Central memory CD8-positive, alpha-beta T cell (primary cell): ENCODE measurements around the gene KIF11.
"Not testable (repeated sequence)": the region's sequence is repeated elsewhere in the genome, so short reads cannot be mapped to it uniquely, and the experiment has no call there.

ENCODE experiments used
- ATAC-seq: fragments of 150-1000 bp; cut with Tn5 transposase; replicated peaks from 2 replicates; pipeline ENCODE4 v1.10.0; 2022; ENCODE audit warnings: mild to moderate bottlenecking, moderate FRiP score, moderate number of reproducible peaks; ENCODE audit not compliant: poor library complexity, severe bottlenecking; ENCODE audit errors: extremely low read depth
- DNase-seq, 2 donors: peaks; one replicate each; pipeline ENCODE4 v3.0.0; 2021; ENCODE audit warnings: low spot score in 2 of 2
- H3K27ac Mint-ChIP-seq: one replicate; pipeline ENCODE4 v1.8.0; 2022; ENCODE audit warnings: low read depth, mild to moderate bottlenecking, moderate library complexity, mixed read lengths
- H3K27me3 Mint-ChIP-seq: one replicate; pipeline ENCODE4 v1.8.0; 2022; ENCODE audit warnings: mixed read lengths
- H3K36me3 Mint-ChIP-seq: one replicate; pipeline ENCODE4 v1.8.0; 2022; ENCODE audit warnings: mild to moderate bottlenecking, moderate library complexity, mixed read lengths; ENCODE audit not compliant: insufficient read depth
- H3K4me1 Mint-ChIP-seq: one replicate; pipeline ENCODE4 v1.8.0; 2022; ENCODE audit warnings: mixed read lengths
- H3K4me3 Mint-ChIP-seq: one replicate; pipeline ENCODE4 v1.8.0; 2022; ENCODE audit warnings: mild to moderate bottlenecking, moderate library complexity, mixed read lengths
- H3K9me3 Mint-ChIP-seq: one replicate; pipeline ENCODE4 v1.8.0; 2022; ENCODE audit warnings: mixed read lengths

The KIF11 gene

DNA sequence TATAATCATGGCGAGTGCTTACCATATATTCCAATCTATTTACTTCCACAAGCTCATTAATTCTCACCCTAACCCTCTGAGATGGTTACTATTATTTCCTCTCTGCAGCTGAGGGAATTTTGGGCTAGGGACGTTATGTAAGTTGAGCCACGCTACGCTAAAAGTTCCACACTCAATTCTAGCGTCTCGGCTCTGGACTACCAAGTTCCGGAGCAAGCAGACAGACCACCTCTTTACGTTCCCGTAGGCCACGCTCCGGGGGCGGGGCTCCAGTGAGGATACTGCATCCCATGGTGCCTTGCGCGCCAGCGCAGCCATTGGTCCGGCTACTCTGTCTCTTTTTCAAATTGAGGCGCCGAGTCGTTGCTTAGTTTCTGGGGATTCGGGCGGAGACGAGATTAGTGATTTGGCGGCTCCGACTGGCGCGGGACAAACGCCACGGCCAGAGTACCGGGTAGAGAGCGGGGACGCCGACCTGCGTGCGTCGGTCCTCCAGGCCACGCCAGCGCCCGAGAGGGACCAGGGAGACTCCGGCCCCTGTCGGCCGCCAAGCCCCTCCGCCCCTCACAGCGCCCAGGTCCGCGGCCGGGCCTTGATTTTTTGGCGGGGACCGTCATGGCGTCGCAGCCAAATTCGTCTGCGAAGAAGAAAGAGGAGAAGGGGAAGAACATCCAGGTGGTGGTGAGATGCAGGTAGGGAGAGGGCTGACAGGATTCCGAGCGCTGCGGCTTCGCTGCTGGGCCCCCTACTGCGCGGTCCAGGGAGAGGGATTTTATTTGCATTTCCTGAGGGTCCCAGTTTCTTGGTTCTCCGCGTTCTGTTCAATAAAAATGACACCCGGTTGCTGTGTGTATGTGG is at the start of gene KIF11:
TSS of gene KIF11 (plus strand) at position 370 of the 858 bp plus-strand sequence. CDS start at position 616, 246 bp downstream.
- Mint-ChIP-seq H3K9me3 (peaks cover 5% of the 10 kb centered on the region), H3K4me1 (peaks cover 46% of the 10 kb centered on the region), H3K36me3 (peaks cover 11% of the 10 kb centered on the region), H3K4me3 (peak within 1 kb of the TSS; percentile 96), H3K27ac (peak within 1 kb of the TSS; percentile 100), H3K27me3 (no peaks in the 10 kb centered on the region)
- DNase-seq = peak; percentile 94 to 97
- ATAC-seq = peak; percentile 78

DNA sequence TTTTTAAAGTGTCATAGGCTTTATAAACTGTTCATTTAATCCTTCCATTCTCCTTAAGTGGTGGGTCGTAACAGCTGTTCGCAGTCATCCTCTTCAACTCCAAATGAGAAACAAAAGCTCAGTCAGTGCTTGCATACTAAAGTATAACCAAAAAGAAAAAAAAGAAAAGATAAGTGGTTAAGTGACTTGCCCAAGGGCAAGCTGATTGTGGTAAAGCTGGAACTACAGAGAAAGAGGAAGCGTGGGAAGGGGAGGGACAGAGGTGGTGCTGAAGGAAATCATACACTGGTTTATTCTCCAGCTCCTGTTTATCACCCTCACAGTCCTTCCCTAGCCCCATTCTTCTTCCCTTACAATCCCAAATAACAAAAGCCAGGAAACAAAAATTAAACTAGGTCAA is 48.6 kb upstream of the KIF11 start:
- Mint-ChIP-seq H3K27me3 (no peaks in the 10 kb centered on the region), H3K4me3 (no peak overlapping the region), H3K4me1 (peaks cover 36% of the 10 kb centered on the region), H3K36me3 (peaks cover 3% of the 10 kb centered on the region), H3K27ac (no peak overlapping the region), H3K9me3 (no peaks in the 10 kb centered on the region)
- ATAC-seq = no peak
- no peak for DNase-seq

DNA sequence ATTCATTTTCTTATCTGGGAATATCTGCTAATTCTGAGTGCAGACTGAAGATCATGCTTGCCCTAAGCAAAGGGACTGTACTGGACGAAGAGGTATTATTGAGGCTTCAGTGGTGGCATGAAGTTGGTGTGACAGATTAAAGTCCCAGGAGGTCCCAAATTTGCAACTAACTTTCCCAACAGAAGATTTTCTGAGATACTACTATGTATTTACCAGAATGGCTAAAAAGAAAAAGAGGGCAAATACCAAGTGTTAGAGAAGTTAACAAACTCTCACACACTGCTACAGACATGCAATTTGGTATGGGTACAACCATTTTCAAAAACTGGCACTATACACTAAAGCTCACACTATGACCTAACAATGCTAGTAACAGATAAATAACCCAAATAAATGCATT is 47.4 kb upstream of the KIF11 start:
- no peaks in the 10 kb centered on the region for H3K27me3 Mint-ChIP-seq
- no peaks in the 10 kb centered on the region for H3K9me3 Mint-ChIP-seq
- no peak for DNase-seq
- H3K27ac Mint-ChIP-seq = no peak overlapping the region
- H3K4me1 Mint-ChIP-seq = peaks cover 36% of the 10 kb centered on the region
- no peak overlapping the region for H3K4me3 Mint-ChIP-seq
- H3K36me3 Mint-ChIP-seq = peaks cover 7% of the 10 kb centered on the region
- no peak for ATAC-seq

DNA sequence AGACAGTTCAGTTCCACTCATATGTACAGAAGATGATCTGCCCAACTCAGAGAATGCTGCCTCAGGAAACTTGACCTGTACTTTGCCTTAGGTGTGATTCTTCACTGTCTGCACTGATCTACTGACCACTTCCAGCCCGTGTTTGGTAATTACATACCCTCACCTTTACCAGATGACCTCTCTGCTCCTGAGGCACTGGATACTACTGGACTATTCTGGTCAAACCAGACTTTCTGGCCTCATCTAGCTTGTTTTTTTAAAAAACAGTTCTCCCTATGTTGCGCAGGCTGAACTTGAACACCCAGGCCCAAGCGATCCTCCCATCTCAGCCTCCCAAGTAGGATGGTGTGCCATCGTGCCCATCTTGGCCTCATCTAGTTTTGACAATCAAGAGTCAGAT is 45.3 kb upstream of the KIF11 start:
- Mint-ChIP-seq H3K4me1 (peaks cover 25% of the 10 kb centered on the region), H3K27me3 (no peaks in the 10 kb centered on the region), H3K27ac (no peak overlapping the region), H3K4me3 (no peak overlapping the region), H3K36me3 (peaks cover 7% of the 10 kb centered on the region), H3K9me3 (no peaks in the 10 kb centered on the region)
- DNase-seq (no peak), ATAC-seq (no peak)

- peaks cover 17% of the 10 kb centered on the region for H3K36me3 Mint-ChIP-seq
- DNase-seq (no peak), ATAC-seq (no peak)
- no peaks in the 10 kb centered on the region for H3K27me3 Mint-ChIP-seq
- peaks cover 3% of the 10 kb centered on the region for H3K4me1 Mint-ChIP-seq
- H3K27ac Mint-ChIP-seq = no peak overlapping the region
- H3K4me3 Mint-ChIP-seq = no peak overlapping the region
- H3K9me3 Mint-ChIP-seq = peaks cover 8% of the 10 kb centered on the region
Observed at GRCh38 chr10:92550924-92551323, 42.0 kb upstream of the KIF11 start.

DNA sequence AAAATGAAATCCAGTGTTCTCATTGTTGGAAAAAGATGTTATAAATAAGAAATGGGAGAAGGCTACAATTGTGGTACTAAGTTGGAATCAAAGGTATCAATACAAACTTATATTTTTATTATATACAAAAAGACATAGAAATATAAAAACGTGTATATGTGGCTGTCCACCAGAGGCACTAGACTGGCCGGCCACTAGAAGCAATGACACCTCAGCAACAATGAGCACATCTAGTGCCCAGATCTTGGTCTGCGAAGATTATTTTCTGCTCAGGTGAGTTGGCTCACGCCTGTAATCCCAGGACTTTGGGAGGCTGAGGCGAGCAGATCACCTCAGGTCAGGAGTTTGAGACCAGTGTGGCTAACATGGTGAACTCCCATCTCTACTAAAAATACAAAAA is 40.6 kb upstream of the KIF11 start:
- no peak overlapping the region for H3K4me3 Mint-ChIP-seq
- ATAC-seq = no peak
- no peaks in the 10 kb centered on the region for H3K27me3 Mint-ChIP-seq

DNA sequence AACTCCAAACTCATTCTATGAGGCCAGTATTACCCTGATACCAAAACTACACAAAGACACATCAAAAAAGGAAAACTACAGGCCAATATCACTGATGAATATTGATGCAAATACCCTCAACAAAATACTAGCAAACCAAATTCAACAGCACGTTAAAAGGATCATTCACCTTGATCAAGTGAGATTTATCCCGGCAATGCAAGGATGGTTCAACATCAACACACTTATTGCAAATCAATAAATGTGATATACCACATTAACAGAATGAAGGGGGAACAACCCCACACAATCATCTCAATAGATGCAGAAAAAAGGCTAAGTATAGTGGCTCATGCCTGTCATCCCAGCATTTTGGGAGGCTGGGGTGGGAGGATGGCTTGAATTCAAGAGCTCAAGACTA is 39.0 kb upstream of the KIF11 start:
- no peaks in the 10 kb centered on the region for H3K4me1 Mint-ChIP-seq
- DNase-seq (no peak), ATAC-seq (no peak)
- no peak overlapping the region for H3K4me3 Mint-ChIP-seq
- H3K27me3 Mint-ChIP-seq = no peaks in the 10 kb centered on the region
- peaks cover 26% of the 10 kb centered on the region for H3K36me3 Mint-ChIP-seq
- no peak overlapping the region for H3K27ac Mint-ChIP-seq
- H3K9me3 Mint-ChIP-seq = peaks cover 8% of the 10 kb centered on the region

More for the DNA sequence above, 40.6 kb upstream of the KIF11 start:
- peaks cover 8% of the 10 kb centered on the region for H3K9me3 Mint-ChIP-seq
- DNase-seq = no peak
- H3K4me1 Mint-ChIP-seq = no peaks in the 10 kb centered on the region
- no peak overlapping the region for H3K27ac Mint-ChIP-seq
- H3K36me3 Mint-ChIP-seq = peaks cover 19% of the 10 kb centered on the region

GRCh38 chr10:92559046-92559445 is 33.9 kb upstream of the KIF11 start:
- DNase-seq (no peak), ATAC-seq (no peak)
- Mint-ChIP-seq H3K27ac (no peak overlapping the region), H3K4me3 (no peak overlapping the region), H3K36me3 (peaks cover 32% of the 10 kb centered on the region), H3K9me3 (no peaks in the 10 kb centered on the region), H3K27me3 (no peaks in the 10 kb centered on the region), H3K4me1 (peaks cover 6% of the 10 kb centered on the region)

- Mint-ChIP-seq H3K27me3 (no peaks in the 10 kb centered on the region), H3K4me3 (no peak overlapping the region), H3K9me3 (no peaks in the 10 kb centered on the region), H3K4me1 (peaks cover 24% of the 10 kb centered on the region), H3K36me3 (peaks cover 26% of the 10 kb centered on the region), H3K27ac (no peak overlapping the region)
- ATAC-seq (no peak), DNase-seq (no peak)
Observed at GRCh38 chr10:92562424-92562823, 30.5 kb upstream of the KIF11 start.

DNA sequence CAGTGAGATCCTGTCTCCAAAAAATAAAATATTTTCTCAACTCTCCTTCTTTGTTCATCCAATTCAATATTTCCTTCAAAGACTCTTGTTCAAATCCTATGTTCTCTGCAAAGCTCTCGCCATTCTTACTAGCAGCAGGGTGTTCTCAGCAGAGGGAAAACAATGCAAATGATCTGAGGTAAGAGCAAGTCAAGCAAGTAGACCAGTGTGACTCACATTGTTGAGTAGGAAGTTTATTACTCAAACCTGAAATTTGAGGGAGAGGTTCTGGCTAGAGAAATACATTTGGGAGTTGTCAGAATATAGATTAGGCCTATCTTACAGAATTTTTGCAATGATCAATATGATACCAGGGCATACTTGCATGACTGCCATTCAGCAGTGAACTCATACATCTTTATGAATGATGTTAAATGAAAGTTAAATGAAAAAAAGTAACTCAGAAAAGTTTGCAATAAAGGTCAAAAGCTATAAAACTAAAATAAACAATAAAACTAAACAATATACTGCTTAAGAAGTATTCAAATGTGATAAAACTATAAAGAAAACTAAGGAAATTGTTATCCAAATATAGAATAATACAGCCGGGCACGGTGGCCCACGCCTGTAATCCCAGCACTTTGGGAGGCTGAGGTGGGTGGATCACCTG is 24.9 kb upstream of the KIF11 start:
- no peak overlapping the region for H3K4me3 Mint-ChIP-seq
- no peaks in the 10 kb centered on the region for H3K27me3 Mint-ChIP-seq
- DNase-seq (no peak), ATAC-seq (no peak)
- H3K27ac Mint-ChIP-seq = no peak overlapping the region
- H3K9me3 Mint-ChIP-seq = no peaks in the 10 kb centered on the region
- peaks cover 10% of the 10 kb centered on the region for H3K36me3 Mint-ChIP-seq
- H3K4me1 Mint-ChIP-seq = peaks cover 51% of the 10 kb centered on the region

GRCh38 chr10:92569071-92569470 is 23.9 kb upstream of the KIF11 start:
- no peak overlapping the region for H3K4me3 Mint-ChIP-seq
- peaks cover 9% of the 10 kb centered on the region for H3K36me3 Mint-ChIP-seq
- H3K9me3 Mint-ChIP-seq = no peaks in the 10 kb centered on the region
- H3K4me1 Mint-ChIP-seq = peaks cover 51% of the 10 kb centered on the region
- H3K27me3 Mint-ChIP-seq = no peaks in the 10 kb centered on the region
- no peak for ATAC-seq
- no peak overlapping the region for H3K27ac Mint-ChIP-seq
- DNase-seq = no peak

GRCh38 chr10:92569663-92570062 is 23.3 kb upstream of the KIF11 start:
- not testable (repeated sequence) for H3K27ac Mint-ChIP-seq, H3K9me3 Mint-ChIP-seq, H3K4me3 Mint-ChIP-seq, ATAC-seq, DNase-seq, H3K27me3 Mint-ChIP-seq
- H3K4me1 Mint-ChIP-seq = peaks cover 52% of the 10 kb centered on the region
- peaks cover 12% of the 10 kb centered on the region for H3K36me3 Mint-ChIP-seq

GRCh38 chr10:92571649-92572048 is 21.3 kb upstream of the KIF11 start:
- DNase-seq (no peak), ATAC-seq (no peak)
- no peak overlapping the region for H3K27ac Mint-ChIP-seq
- no peaks in the 10 kb centered on the region for H3K27me3 Mint-ChIP-seq
- H3K4me3 Mint-ChIP-seq = peak overlapping the region; percentile 87
- peaks cover 45% of the 10 kb centered on the region for H3K4me1 Mint-ChIP-seq
- peaks cover 9% of the 10 kb centered on the region for H3K36me3 Mint-ChIP-seq
- H3K9me3 Mint-ChIP-seq = no peaks in the 10 kb centered on the region
